UCSD-AML1 (cell line): ENCODE results near the gene ALDH5A1.

Experiments
- DNase-seq: peaks from one replicate; lab custom pipeline; 2025; ENCODE audit not compliant: unreplicated experiment; lab: John Stamatoyannopoulos, UW

The ALDH5A1 gene

GRCh38 chr6:24522228-24523176 lies 27.7 kb downstream of the ALDH5A1 start:
- no peak for DNase-seq

DNA sequence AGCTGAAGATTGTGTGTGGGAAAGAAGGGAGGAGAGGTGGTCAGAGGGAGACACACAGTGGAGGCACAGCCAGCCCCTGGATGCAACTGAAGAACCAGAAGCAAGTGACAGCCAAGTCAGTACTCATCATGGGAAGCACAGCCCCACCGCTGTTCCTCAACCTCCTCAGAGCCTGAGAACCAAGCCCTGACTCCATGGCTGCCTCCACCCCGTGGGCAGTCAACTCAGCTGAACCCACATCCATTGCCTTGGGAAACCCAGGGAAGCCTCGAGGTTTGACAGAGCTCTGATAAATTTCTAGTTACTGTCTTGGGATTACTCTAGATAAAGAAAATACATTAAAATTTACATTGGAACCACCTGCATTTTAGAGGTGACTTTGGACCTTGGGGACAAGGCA lies 29.6 kb downstream of the ALDH5A1 start:
- DNase-seq: no peak

DNA sequence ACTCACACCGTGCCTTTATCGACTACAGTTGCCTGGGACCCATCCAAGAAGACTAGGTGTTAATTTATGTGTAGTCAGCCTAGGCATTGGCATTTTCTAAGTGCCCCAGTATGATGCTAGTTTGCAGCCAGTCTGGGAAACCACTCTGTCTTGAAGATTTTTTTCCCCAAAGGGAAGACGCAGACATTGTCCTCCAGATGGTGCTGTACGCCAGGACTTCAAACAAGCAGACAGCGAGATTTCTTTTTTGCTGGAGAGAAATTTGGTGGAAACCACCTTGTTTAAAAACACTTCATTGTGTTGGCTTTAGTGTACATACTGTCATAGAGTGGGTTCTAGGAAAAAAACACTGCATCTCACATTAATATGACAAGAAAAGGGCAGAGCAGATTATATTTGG lies 30.0 kb downstream of the ALDH5A1 start:
- DNase-seq: no peak

GRCh38 chr6:24529985-24530384 lies 35.2 kb downstream of the ALDH5A1 start:
- no peak for DNase-seq

DNA sequence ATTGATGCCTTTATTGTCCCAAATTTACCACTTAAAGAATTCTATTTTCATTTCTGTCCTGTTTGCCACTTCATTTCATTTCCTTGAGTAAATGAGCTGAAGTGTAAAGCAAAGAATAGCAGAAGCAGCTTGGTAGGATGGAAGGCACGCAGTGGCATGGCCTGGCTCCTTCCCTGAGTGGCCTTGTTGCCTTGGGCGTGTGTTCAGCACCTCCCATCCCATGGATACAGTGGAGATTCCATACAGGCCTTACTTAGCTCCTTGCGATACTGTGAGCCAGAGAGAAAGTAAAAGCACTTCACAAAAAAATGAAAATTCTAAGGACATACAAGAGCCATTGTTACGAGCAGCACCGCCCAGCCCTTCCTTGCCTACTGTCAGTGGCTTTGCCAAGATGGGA lies 39.6 kb downstream of the ALDH5A1 start:
- no peak for DNase-seq

DNA sequence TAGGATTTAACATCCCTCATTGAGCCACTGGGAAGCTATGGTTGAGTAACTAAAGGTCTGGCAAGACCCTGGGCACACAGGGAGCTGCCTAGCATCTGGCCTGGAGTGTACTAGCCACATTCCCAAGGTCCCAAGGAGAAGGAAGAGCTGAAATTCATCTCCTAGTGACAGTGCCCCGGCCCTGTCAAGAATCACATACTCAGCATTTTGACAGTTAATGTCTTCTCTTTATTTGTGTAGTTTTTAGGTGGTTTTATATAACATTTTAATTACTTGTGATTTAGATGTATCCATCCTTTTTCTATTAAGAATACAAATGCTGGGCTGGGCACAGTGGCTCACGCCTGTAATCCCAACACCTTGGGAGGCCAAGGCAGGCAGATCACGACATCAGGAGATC lies 40.4 kb downstream of the ALDH5A1 start:
- DNase-seq: no peak

GRCh38 chr6:24536466-24536865 lies 41.7 kb downstream of the ALDH5A1 start:
- DNase-seq: no peak

GRCh38 chr6:24537082-24537699 lies 42.4 kb downstream of the ALDH5A1 start:
- no peak for DNase-seq

- no peak for DNase-seq
These were observed 43.1 kb downstream of the ALDH5A1 start for GRCh38 chr6:24537771-24538385.

DNA sequence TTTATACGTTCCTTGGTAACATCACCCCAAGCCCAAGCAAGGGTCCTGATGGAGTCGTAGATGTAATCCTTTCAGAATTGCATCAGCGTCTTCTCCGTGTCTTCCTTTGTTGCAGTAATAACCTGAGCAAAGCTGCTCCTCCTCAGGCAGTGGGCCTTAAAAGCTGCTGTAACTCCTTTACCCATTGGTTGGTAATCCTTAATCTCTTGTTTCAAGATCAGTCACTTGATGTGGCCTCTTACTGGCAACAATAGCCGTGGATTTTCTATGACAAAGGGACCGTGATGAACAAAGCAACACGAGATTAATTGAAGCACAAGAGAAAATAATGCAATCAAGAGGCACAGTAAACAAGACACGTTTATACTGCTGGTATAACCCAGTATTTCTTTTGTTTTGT lies 44.6 kb downstream of the ALDH5A1 start:
- DNase-seq: no peak

DNA sequence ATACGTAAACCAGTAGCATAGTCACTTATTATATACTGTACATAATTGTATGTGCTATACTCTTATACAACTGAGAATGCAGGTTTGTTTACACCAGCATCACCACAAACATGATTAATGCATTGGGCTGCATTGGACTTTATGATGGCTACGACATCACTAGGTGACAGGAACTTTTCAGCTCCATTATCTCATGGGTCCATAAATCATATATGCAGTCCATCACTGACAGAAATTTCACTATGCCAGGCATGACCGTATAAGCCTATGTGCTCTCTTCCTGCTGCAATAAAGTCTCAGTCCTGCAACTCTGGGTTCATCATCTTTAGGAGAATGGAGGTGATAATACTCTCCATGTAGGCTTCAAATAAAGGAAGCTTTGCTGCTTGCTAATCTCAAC lies 45.4 kb downstream of the ALDH5A1 start:
- no peak for DNase-seq

DNA sequence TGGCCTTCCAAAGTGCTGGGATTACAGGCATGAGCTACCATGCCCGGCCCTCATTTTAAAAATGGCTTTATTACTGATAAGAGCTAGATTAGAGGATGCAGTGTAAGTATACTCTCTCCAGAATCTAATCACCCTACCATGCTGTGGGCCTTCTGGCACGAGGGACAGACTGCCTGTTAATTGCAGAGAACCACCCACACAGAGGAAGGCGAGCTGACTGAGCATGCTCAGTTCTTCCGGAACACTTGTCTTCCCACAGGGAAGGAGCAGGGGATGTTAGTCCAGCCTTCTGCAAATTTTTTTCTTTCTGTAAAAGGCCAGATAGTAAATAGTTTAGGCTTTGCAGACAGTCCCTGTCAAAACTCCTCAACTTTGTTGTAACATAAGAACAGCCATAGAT lies 48.9 kb downstream of the ALDH5A1 start:
- DNase-seq: no peak

DNA sequence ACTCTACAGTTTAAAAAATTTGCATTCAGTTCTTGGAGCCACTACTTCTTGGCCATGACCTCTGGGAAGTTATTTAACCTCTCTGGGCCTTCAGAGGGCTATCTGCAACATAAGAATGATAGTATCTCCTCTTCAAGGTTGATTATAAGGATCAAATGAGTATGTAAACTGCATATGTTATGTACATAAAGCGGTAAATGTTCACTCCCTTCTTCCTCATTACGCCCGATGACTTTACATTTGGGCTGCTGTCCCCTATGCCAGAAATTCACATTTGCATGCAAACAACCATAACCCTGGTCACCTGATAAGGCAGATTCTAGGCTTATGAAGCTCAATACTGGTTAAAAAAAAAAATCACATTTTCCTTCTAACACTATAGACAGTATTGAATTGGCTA lies 50.4 kb downstream of the ALDH5A1 start:
- DNase-seq: no peak

- no peak for DNase-seq
These were observed 50.9 kb downstream of the ALDH5A1 start for GRCh38 chr6:24545691-24546090.

DNA sequence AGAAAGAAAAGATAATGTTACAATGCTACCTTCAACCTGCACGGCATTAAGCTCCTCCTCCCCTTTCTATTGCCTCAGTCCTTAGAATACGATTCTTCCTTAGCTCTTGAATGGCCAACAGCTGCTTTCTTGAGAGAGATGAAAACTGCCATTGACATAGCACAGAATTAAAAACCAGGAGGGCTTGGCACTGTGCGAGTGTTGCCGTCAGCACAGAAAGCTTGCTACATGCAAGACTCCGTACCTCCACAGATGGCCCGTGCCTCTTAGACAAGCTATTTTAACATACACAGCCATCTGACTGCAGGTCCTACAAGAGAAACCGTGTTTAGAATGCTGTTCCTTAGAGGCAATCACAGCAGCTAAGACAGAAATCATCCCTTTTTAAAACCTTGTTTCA lies 51.7 kb downstream of the ALDH5A1 start:
- DNase-seq: no peak

DNA sequence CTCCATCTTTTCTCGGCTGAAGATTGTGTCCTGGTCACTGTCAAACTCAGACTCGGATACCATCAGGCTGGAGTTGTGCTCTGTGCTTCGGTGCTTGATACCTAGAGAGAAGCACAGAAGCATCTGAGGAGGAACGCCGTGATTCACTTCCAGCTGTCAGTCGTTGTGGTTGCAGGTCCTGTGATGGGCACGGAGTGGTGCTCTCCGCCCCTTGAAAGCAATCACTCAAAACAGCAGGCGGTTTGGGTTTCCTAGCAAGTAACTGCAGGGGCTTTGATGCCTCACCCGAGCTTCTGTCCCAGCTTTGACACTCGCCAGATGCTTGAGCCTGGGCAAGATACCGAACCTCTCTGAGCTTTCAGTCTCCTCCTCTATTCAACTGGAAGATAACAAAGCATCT lies 52.5 kb downstream of the ALDH5A1 start:
- DNase-seq: no peak

DNA sequence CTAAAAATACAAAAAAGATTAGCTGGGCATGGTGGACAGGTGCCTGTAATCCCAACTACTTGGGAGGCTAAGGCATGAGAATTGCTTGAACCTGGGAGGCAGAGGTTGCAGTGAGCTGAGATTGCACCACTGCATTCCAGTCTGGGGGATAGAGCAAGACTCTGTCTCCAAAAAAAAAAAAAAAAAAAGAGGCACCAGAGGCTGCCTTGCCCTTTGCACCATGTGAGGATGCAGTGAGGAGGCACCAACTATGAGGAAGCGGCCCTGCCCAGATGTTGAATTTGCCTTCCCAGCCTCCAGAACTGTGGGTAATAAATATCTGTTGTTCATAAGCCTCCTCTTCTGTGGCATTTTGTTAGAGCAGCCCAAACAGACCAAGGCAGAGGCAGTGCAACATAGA lies 54.4 kb downstream of the ALDH5A1 start:
- no peak for DNase-seq

DNA sequence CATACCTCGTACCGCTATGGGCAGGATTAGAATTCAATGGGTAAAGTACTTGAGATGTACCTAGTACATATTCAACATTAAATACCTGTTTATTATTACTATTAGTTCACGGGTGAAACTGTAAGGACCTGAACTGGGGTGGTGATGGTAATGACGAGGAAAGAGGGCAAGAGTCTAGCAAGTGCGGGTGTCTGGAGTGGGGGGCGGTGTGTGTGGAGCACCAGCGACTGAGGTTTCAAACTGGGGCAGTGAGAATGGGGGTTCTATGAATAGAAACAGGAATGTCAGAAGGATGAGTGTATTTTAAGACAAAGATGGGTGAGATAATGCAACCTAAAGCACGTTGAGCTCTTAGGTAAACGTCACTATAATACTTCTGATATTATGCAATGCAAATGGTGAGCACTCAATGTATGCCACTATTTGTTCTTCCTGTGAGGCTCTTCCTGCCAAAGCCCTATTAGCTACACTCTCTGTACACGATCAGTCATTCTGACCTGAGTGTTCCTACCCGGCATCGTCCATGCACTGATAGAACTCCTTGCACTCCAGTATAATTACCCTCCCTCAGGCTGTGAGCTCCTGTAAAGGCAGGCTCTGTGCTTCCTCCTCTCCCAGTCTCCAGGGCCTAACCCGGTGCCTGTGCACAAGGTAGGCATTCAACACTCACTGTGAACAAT lies 55.0 kb downstream of the ALDH5A1 start:
- no peak for DNase-seq

- no peak for DNase-seq
These were observed 56.4 kb downstream of the ALDH5A1 start for GRCh38 chr6:24551139-24551538.

- no peak for DNase-seq
These were observed 59.7 kb downstream of the ALDH5A1 start for GRCh38 chr6:24554474-24554873.

DNA sequence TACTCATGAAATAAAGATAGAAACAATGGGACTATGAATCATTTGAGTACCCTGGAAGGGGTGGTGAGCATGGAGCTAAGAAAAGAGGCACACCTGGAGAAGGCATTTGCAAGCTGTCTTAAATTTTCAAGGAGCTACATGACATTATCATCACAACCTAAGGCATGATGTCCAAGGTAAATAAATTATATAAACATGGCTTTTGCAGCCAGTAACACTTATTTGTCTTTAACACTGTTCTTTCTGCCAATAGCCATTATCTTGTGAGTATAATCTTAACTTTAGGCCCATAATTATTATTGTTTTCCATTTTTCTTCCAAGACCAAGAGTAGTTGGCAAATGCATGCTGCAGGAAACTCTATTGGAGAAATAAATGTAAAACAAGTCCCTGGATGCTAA lies 63.7 kb downstream of the ALDH5A1 start:
- no peak for DNase-seq

DNA sequence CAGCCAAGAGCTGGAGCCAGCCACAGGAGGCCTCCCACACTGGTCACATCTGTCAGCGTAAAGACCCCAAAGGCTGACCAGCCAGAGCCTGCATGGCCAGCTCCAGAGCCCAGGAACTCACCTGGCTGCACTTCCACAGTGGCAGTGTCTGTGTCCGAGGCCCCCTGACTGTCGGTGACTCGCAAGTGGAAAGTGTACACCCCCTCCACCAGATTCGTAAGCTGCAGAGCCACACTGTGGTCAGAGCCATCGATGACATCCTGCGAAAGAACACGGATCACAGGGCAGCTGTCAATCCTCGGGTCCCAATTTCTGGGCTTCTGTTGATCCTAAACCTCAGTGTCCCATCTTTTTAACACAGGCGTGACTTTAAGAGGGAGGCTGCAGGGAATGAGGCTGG lies 69.3 kb downstream of the ALDH5A1 start:
- no peak for DNase-seq
